ENCODE measurements around the gene GNPTAB.
A peak's percentile ranks its signal among the peaks of the same experiment; 100 is the strongest.
"Not testable (repeated sequence)": the region's sequence is repeated elsewhere in the genome, so short reads cannot be mapped to it uniquely, and the experiment has no call there.

Gene GNPTAB

GRCh38 chr12:101737476-101737875 is 93.3 kb downstream of the GNPTAB start:
- DNase-seq (ENCODE audit: low spot score): no peak

DNA sequence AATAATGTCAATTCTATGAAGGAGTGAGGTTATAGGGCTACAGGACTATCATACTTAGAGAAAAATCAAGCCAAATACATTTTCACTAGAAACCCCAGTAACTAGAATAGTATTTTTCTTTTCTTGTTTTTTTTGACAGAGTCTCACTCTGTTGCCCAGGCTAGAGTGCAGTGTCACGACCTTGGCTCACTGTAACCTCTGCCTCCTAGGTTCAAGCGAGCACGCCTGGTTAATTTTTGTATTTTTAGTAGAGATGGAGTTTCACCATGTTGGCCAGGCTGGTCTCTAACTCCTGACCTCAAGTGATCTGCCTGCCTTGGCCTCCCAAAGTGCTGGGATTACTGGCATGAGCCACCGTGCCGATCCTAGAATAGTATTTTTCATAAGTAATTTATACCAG is 96.3 kb downstream of the GNPTAB start:
- not testable (repeated sequence) for DNase-seq (ENCODE audit: low spot score)

DNA sequence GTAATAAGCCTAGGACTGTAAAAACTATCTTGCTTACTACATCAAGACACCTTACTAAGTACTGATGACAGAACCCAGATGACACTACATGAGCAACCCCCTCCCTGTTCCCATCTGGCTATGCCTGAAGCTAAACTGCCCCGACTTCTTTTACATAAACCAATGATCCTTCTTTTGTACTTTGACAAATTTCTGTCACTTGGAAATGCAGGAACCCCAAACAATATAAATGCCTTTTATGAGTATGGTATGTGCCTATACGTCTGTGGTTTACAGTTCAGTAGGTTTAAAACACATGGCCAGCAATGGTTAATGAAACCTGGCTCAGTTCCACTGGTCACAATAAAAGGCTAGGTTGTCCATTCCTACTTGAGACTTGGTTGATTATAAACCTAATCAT is 97.6 kb downstream of the GNPTAB start:
- DNase-seq (ENCODE audit: low spot score): no peak

GRCh38 chr12:101732318-101732717 is 98.4 kb downstream of the GNPTAB start:
- no peak for DNase-seq (ENCODE audit: low spot score)

DNA sequence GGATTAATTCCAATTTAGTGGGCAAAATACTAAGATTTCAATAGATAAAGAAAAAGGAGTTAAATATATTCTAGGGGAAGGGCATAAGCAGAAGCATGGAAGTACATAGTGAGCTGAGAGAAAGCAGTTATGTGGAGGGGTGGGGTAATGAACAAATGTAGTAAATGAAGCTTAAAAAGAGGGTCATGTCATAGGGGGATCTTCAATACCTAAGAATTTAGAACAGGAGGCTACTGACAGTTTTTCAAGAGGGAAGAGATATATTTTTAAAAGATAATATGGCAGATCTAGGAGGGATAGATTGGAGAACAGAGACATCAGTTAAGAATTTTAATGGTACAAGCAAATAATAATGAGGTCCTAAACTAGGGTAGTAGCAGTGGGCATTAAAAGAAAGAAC is 100.9 kb downstream of the GNPTAB start:
- DNase-seq (ENCODE audit: low spot score): no peak

DNA sequence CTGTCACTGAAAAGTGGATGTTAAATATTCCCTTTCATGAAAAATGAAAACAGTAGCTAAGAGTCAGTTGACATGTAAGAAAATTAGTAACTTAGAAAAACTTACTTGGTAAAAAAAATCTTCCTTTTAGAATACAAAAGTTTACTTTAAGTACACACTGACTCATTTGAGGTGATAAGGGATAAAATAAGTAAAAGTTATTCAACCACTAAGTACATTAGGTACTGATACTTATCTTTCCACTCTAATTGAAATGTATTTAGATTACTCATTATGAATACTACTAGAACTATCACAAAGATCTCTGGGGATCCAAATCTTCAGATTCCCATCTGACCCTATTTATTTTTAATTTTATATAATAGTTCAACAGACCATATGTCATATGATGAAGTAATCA is 103.7 kb downstream of the GNPTAB start:
- DNase-seq (ENCODE audit: low spot score): no peak

- no peak for DNase-seq (ENCODE audit: low spot score)
Observed at GRCh38 chr12:101722392-101722791, 108.4 kb downstream of the GNPTAB start.

- DNase-seq (ENCODE audit: low spot score): no peak
Observed at GRCh38 chr12:101720118-101720517, 110.6 kb downstream of the GNPTAB start.

DNA sequence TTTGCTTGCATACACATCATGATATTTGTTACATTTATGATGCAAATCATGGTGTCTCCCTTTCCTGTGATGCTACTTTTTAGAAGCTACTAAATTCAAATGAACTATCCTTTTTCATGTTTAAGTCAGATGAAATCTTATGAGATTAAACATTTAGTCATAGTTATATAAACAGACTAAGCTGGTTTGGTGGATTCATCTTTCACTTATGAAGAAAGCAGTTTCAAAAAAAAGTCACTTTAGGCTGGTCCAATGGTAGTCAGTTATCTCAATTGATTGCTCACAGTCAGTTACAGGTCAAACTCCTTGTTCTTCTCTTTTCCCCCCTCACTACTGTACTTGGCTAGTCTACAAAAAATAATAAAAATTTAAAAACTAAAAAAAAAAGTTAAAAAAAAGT is 111.2 kb downstream of the GNPTAB start:
- no peak for DNase-seq (ENCODE audit: low spot score)

GRCh38 chr12:101714877-101715444 is 115.8 kb downstream of the GNPTAB start:
- DNase-seq (ENCODE audit: low spot score): no peak

DNA sequence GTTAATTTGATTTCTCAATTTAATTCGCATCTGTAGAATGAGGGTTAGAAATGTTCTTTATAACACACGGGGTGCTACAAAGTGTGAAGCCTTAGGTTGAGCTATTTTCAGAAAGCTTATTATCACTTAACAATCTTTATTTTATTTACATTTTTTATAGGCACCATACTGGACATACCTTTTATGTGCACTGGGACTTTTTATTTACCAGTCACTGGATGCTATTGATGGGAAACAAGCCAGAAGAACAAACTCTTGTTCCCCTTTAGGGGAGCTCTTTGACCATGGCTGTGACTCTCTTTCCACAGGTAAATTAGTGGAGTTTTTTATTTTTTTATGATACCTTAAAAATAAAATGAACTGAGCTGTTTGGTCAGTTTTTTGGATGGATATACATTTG is 116.8 kb downstream of the GNPTAB start:
- DNase-seq (ENCODE audit: low spot score): no peak

GRCh38 chr12:101713059-101713682 is 117.6 kb downstream of the GNPTAB start:
- no peak for DNase-seq (ENCODE audit: low spot score)

DNA sequence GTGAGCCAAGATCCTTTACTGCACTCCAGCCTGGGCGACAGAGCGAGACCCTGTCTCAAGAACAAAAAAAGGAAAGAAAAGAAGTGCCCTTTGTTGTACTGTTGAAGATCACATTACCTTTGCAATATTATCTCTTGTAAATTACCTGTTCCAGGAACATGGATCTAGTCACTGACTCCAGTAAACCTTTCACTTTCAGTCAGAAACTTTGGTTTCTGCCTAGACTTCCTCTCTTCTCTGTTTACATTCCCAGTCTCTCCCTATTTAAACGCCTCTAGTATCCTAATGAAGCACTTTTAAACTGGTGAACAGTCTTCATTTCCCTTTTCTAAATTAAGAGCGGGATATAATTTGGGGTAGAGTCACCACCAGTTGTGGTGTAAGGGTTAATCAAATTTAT is 120.5 kb downstream of the GNPTAB start:
- DNase-seq (ENCODE audit: low spot score): no peak

DNA sequence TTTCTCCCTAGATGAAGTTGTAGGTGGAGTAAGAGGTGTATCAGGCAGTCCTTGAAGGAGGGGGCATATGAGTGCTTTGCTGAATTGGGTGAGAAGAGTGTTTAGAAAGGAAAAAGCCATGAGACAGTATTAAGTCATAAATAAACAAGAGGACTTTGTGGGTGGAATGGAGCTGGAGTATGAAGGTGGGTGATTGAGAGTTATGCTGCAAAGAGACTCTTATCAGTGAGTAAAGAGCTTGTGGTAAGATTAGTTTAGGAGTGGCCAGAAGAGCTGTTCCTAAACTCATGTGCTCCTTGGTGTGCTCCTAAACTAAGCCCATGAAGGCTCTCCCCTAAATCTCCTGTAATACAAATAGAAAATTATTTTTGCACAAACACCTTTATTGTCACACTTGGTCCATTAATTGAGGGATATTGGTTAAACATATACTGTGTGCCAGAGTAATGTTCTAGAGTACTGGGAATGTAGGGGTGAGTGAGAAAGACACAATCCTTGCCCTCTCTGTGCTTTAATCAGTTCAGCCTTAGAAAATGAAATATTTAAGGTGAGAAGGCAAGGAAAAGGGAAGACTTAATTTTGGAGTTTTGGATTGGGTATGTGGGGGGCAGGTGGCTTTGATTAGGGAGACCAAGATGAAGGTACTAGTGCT is 123.5 kb downstream of the GNPTAB start:
- no peak for DNase-seq (ENCODE audit: low spot score)

DNA sequence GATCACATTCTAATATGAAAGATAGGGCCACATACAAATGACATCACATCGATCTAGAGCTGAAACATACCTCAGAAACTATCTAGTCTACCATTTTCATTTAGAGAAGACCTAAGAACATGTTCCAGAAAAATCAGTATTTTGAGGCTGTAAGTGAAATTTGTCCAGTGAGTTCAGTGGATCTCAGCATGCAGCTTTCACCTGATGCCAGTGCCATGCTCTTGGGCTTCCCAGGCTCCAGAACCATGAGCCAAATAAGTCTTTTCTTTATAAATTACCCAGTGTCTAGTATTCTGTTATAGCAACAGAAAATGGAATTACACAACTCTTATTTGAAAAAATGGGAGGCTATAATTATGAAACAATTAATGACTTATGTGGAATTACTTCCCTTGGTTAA is 124.4 kb downstream of the GNPTAB start:
- no peak for DNase-seq (ENCODE audit: low spot score)

GRCh38 chr12:101703487-101703886 is 127.3 kb downstream of the GNPTAB start:
- no peak for DNase-seq (ENCODE audit: low spot score)

GRCh38 chr12:101700299-101700820 is 130.4 kb downstream of the GNPTAB start:
- no peak for DNase-seq (ENCODE audit: low spot score)

- no peak for DNase-seq (ENCODE audit: low spot score)
Observed at GRCh38 chr12:101698800-101699347, 131.9 kb downstream of the GNPTAB start.

DNA sequence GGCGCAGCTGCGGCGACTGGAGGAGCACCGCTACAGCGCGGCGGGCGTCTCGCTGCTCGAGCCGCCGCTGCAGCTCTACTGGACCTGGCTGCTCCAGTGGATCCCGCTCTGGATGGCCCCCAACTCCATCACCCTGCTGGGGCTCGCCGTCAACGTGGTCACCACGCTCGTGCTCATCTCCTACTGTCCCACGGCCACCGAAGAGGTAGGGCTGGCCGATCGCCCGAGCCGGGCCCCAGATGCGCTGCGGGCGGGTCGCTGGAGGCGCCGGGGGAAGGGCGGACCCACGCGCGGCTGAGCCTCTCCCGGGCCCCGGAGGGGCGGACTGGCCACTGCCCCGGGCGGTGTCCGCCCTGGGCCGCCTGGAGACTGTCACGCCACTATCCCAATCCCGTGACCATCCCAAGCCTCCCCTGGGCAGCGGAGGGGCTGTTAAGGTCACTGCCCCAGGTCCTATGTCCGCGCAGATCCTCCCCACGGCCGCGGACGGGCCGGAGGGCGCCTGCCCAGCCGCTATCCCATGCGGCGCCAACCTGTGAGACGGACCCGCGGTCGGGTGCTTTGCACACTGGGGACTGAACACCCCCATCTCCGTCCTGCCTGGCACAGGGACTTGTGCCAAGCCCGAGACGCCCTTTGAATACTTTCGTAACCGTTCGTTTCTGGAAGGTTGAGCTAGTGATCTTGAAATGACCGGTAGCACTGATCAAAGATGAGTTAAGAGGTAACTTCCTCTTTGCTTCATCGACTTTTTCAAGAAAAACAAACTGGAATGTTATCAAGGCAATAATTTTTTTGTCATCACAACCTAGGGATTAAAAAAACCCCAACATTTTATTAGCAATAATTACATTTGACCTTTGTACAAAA is 132.6 kb downstream of the GNPTAB start:
- DNase-seq (ENCODE audit: low spot score): peak; percentile 18

DNA sequence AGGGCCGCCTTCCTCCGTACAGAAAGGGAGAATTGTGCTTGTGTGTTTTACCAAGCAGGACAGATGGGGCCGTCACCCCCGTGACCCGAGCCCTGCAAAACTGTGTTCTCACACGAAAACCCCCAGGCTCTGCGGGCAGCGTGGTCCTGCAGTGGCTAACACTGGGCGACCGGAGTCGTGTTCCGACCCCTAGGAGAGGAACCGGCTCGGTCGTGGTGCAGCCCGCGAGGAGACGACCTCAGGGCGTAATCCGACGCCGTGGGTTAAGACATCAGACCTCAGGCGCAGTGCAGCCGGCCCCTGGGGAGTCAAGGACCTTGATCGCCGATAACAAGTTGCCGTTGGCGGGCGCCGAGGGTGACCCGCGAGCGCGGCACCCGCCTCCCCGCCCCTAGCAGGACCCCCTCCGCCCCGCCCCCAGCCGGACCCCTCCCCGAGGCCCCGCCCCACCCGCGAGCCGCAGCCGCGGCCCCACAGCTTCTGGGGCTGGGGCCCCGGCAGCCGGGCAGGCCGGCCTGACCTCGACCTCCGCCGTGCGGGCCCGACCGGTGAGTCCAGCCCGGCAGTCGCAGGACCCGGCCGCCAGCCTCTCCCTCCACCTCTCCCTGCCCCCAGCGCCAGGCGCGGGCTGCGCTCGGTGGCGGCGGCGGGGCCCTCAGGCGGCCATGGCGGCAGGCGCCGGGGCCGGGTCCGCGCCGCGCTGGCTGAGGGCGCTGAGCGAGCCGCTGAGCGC is 133.4 kb downstream of the GNPTAB start, which contains the start of gene CHPT1:
Gene CHPT1, plus strand, starts transcription at position 444 of the 733 bp plus-strand sequence. Its CDS starts 222 bp downstream, at position 666.
- peak; percentile 21 for DNase-seq (ENCODE audit: low spot score)

Data from kidney capillary endothelial cell (primary cell).